A549 (cell line): ENCODE data around the gene ST8SIA3. TPM values are rescaled to one million over a fixed set of nuclear protein-coding genes. Genes with fewer than 3 reads are reported as not detected.

Source experiments
- ATAC-seq, 2 experiments: fragments of 200-7000 bp in 1 of 2; fragments of >200 bp in 1 of 2; cut with Nextera tagmentation in 1 of 2; cut with Tn5 transposase in 1 of 2; 3 replicates each; pipeline versions ENCODE4 v1.8.0 to v1.9.1; 2018 to 2020; ENCODE audit warnings: mild to moderate bottlenecking in 1 of 2, moderate library complexity in 1 of 2
- CTCF ChIA-PET: fragments of 300-600 bp; sonication (Branson Sonifier 250); formaldehyde crosslinking; extraction: SDS; loops from one replicate; lab custom pipeline; 2021; ENCODE audit warnings: antibody characterized with exemption, inconsistent platforms; lab: Yijun Ruan, JAX
- POLR2A ChIA-PET: fragments of 350-600 bp; formaldehyde crosslinking; extraction: SDS; loops from one replicate; lab custom pipeline; 2021; ENCODE audit warnings: antibody characterized with exemption, inconsistent platforms; lab: Yijun Ruan, JAX
- DNase-seq, 2 experiments: peaks; one replicate each; pipeline versions ENCODE4 v3.0.0 to v3.0.0-alpha.2; 2011 to 2016; ENCODE audit warnings: low read depth in 1 of 2, low spot score in 1 of 2
- FAIRE-seq: peaks from 2 replicates; lab custom pipeline; 2011; peaks lifted over from hg19 to GRCh38; lab: Jason Lieb, UNC
- H3K27ac ChIP-seq, 2 experiments: fragments of >200 bp; sonication (Bioruptor Twin); formaldehyde crosslinking; 3 replicates each; pipeline ENCODE4 v1.5.1; 2016 to 2017
- H3K4me1 ChIP-seq: fragments of >200 bp; sonication (Bioruptor Twin); formaldehyde crosslinking; 3 replicates; pipeline ENCODE4 v1.6.1; 2016
- H3K4me2 ChIP-seq: fragments of >200 bp; sonication (Bioruptor Twin); formaldehyde crosslinking; 3 replicates; pipeline ENCODE4 v1.6.1; 2016
- H3K4me3 ChIP-seq: fragments of >200 bp; sonication (Bioruptor Twin); formaldehyde crosslinking; 3 replicates; pipeline ENCODE4 v1.5.1; 2016
- H3K9me3 ChIP-seq: fragments of >200 bp; sonication (Bioruptor Twin); formaldehyde crosslinking; 3 replicates; pipeline ENCODE4 v1.6.1; 2016
- CHD4 ChIP-seq: fragments of 200-600 bp; sonication (generic); IDR thresholded peaks from 2 replicates; pipeline ENCODE4 v1.6.1; 2016; ENCODE audit warnings: antibody characterized with exemption, mild to moderate bottlenecking, borderline replicate concordance
- CTCF ChIP-seq: fragments of >200 bp; sonication (Bioruptor Twin); formaldehyde crosslinking; IDR thresholded peaks from 3 replicates; pipeline ENCODE4 v1.5.1; 2016
- EHF ChIP-seq: fragments of 250-450 bp; sonication (Bioruptor Pico); IDR thresholded peaks from 2 replicates; pipeline ENCODE4 v1.5.0; 2020; ENCODE audit warnings: mild to moderate bottlenecking
- ELK1 ChIP-seq: fragments of 150-350 bp; IDR thresholded peaks from 2 replicates; pipeline ENCODE4 v1.6.1; 2014; ENCODE audit warnings: low read depth, mild to moderate bottlenecking, low read length
- ESRRA ChIP-seq: fragments of 150-350 bp; IDR thresholded peaks from 2 replicates; pipeline ENCODE4 v1.6.1; 2014; ENCODE audit warnings: mild to moderate bottlenecking, low read length, borderline replicate concordance
- FOXS1 ChIP-seq: fragments of 250-450 bp; sonication (Bioruptor Pico); IDR thresholded peaks from 2 replicates; pipeline ENCODE4 v1.5.0; 2020; ENCODE audit warnings: mild to moderate bottlenecking, moderate library complexity
- HES2 ChIP-seq: fragments of >200 bp; sonication (Bioruptor Twin); formaldehyde crosslinking; IDR thresholded peaks from 2 replicates; pipeline ENCODE4 v1.6.1; 2016
- HMGXB4 ChIP-seq: fragments of 250-450 bp; sonication (Bioruptor Pico); IDR thresholded peaks from 2 replicates; pipeline ENCODE4 v1.5.0; 2021; ENCODE audit warnings: mild to moderate bottlenecking, moderate library complexity, borderline replicate concordance
- HOXB13 ChIP-seq: fragments of 250-450 bp; sonication (Bioruptor Pico); IDR thresholded peaks from 2 replicates; pipeline ENCODE4 v1.5.0; 2020; ENCODE audit warnings: low read depth, mild to moderate bottlenecking, moderate library complexity
- HOXB5 ChIP-seq: fragments of 250-450 bp; sonication (Bioruptor Pico); IDR thresholded peaks from 2 replicates; pipeline ENCODE4 v1.5.0; 2020; ENCODE audit warnings: mild to moderate bottlenecking, moderate library complexity
- JUN ChIP-seq, 2 experiments: fragments of >200 bp; sonication (Bioruptor Twin); formaldehyde crosslinking; IDR thresholded peaks; 2 replicates in 1 of 2; 3 replicates in 1 of 2; pipeline ENCODE4 v1.6.1; 2016 to 2017
- KDM1A ChIP-seq: fragments of 200-600 bp; sonication (generic); IDR thresholded peaks from 2 replicates; pipeline ENCODE4 v1.6.1; 2016; ENCODE audit warnings: low read depth, mild to moderate bottlenecking
- MAX ChIP-seq: IDR thresholded peaks from 2 replicates; pipeline ENCODE4 v1.6.1; 2012
- MAZ ChIP-seq: fragments of 150-350 bp; IDR thresholded peaks from 2 replicates; pipeline ENCODE4 v1.6.1; 2014; ENCODE audit warnings: antibody characterized with exemption, low read depth, low read length, borderline replicate concordance
- RAD21 ChIP-seq, 2 experiments: fragments of >200 bp in 1 of 2; sonication (Bioruptor Twin) in 1 of 2; formaldehyde crosslinking in 1 of 2; IDR thresholded peaks in 1 of 2; conservative IDR thresholded peaks in 1 of 2; 2 replicates in 1 of 2; 3 replicates in 1 of 2; pipeline ENCODE4 v1.6.1; 2012 to 2018; ENCODE audit warnings: inconsistent platforms in 1 of 2
- RCOR1 ChIP-seq: fragments of 150-350 bp; IDR thresholded peaks from 2 replicates; pipeline ENCODE4 v1.6.1; 2014; ENCODE audit warnings: antibody characterized with exemption, low read length, low read depth
- REST ChIP-seq: fragments of 200-600 bp; sonication (generic); IDR thresholded peaks from 2 replicates; pipeline ENCODE4 v1.6.1; 2016; ENCODE audit warnings: antibody characterized with exemption, mild to moderate bottlenecking, moderate library complexity
- SMC3 ChIP-seq: fragments of >200 bp; sonication (Bioruptor Twin); formaldehyde crosslinking; IDR thresholded peaks from 3 replicates; pipeline ENCODE4 v1.6.1; 2018; ENCODE audit warnings: inconsistent platforms
- TFCP2L1 ChIP-seq: fragments of 250-450 bp; sonication (Bioruptor Pico); IDR thresholded peaks from 2 replicates; pipeline ENCODE4 v1.5.0; 2021; ENCODE audit warnings: mild to moderate bottlenecking
- TP53 ChIP-seq: fragments of 250-450 bp; sonication (Bioruptor Pico); IDR thresholded peaks from 2 replicates; pipeline ENCODE4 v1.5.0; 2021; ENCODE audit warnings: mild to moderate bottlenecking, moderate library complexity
- USF2 ChIP-seq: fragments of 450-650 bp; IDR thresholded peaks from 2 replicates; pipeline ENCODE4 v1.6.1; 2014; ENCODE audit warnings: antibody characterized with exemption
- ZFP36 ChIP-seq: fragments of 450-650 bp; IDR thresholded peaks from 2 replicates; pipeline ENCODE4 v1.6.1; 2014; ENCODE audit warnings: borderline replicate concordance; ENCODE audit not compliant: partially characterized antibody
- WGBS: methylation state at CpG from one replicate; pipeline ENCODE4 v1.1.6; 2017; ENCODE audit errors: missing lambda C conversion rate; 5-methylcytosine and 5-hydroxymethylcytosine counted together
- polyA minus RNA-seq: library from RNA; depleted of rRNA, polyadenylated mRNA; stranded (reverse); fragments of >200 nt; gene quantifications from 2 replicates; pipeline ENCODE4 v1.2.3, GENCODE V29; 2011; rRNA and poly(A)+ RNA removed
- polyA plus RNA-seq, 4 experiments: library from polyadenylated mRNA; depleted of rRNA in 3 of 4; stranded (reverse); fragments of >200 nt; fragmentation: RNase III in 1 of 4; extraction: RNeasy Plus Mini Kit Qiagen cat#74134 plus additional on column Dnase treatment in 1 of 4; gene quantifications; 2 replicates in 3 of 4; 3 replicates in 1 of 4; pipeline ENCODE4 v1.2.3, GENCODE V29; 2011 to 2017

ST8SIA3 gene
- polyA plus RNA-seq (2011; rRNA removed) (not detected in 2 replicates), polyA plus RNA-seq (2017; fragmentation: RNase III; extraction: RNeasy Plus Mini Kit Qiagen cat#74134 plus additional on column Dnase treatment) (not detected in 3 replicates), polyA minus RNA-seq (not detected in 2 replicates)
- polyA plus RNA-seq (2012; cell fraction: cytosol; rRNA removed), result not detected in 2 replicates
- not detected in 2 replicates for polyA plus RNA-seq (2012; cell fraction: nucleus; rRNA removed)

- ChIA-PET CTCF (no interaction called here), POLR2A (no interaction called here)
- WGBS, result 80% methylated on average over 28 of the region's 38 CpGs
- Histone ChIP-seq H3K4me1 (no peaks in the 10 kb centered on the region), H3K4me3 (no peak within 1 kb of the TSS), H3K4me2 (no peak within 1 kb of the TSS)
- no peak for FAIRE-seq
- ATAC-seq, result no peak
- no peak for DNase-seq
- no peak for TF ChIP-seq EHF (CRISPR knock-in tag)
- no peak for TF ChIP-seq KDM1A
- TF ChIP-seq HMGXB4, result no peak
- TF ChIP-seq MAZ, result no peak
- no peak for TF ChIP-seq HOXB13
- TF ChIP-seq REST, result no peak
- TF ChIP-seq HOXB5 (CRISPR knock-in tag), result no peak
- no peak for TF ChIP-seq FOXS1 (CRISPR knock-in tag)
- no peak for TF ChIP-seq ESRRA
- TF ChIP-seq HES2, result no peak
- no peak for TF ChIP-seq ZFP36
- TF ChIP-seq SMC3, result no peak
- TF ChIP-seq TP53, result no peak
- no peak for TF ChIP-seq CHD4
- TF ChIP-seq, all 56 proteins: peak for 0
- no peaks in the 10 kb centered on the region for H3K9me3 ChIP-seq
- H3K27ac ChIP-seq, result no peak within 1 kb of the TSS
Measured at GRCh38 chr18:57352271-57352701, at the start of gene ST8SIA3. ST8SIA3 (plus strand) TSS chr18:57352557; CDS start chr18:57352847, 290 bp downstream.

- WGBS, result 15% methylated on average over 4 of the region's 4 CpGs
- CTCF ChIA-PET, result no interaction called here
- Histone ChIP-seq H3K9me3 (no peaks in the 10 kb centered on the region), H3K4me1 (no peaks in the 10 kb centered on the region), H3K4me2 (no peak overlapping the region), H3K27ac (no peak overlapping the region), H3K4me3 (no peak overlapping the region)
- no peak for FAIRE-seq
- POLR2A ChIA-PET, result no interaction called here
- no peak for ATAC-seq
- DNase-seq, result no peak
- TF ChIP-seq MAX (no peak), FOXS1 (CRISPR knock-in tag) (no peak), REST (no peak), USF2 (no peak), CTCF (no peak), RCOR1 (no peak), JUN (IDR thresholded peaks at IDR 0.05) (no peak), RAD21 (conservative IDR thresholded peaks at IDR 0.05 in 1 of 2, IDR thresholded peaks at IDR 0.05 in 1 of 2) (no peak), ELK1 (no peak), TFCP2L1 (CRISPR knock-in tag) (no peak), KDM1A (no peak)
Measured at GRCh38 chr18:57311472-57311871, 40.9 kb upstream of the ST8SIA3 start.
